HG02759 (cell line): ENCODE measurements around the gene CTNNBL1.
A peak's percentile ranks its signal among the peaks of the same experiment; 100 is the strongest.
"Not testable (repeated sequence)": the region's sequence is repeated elsewhere in the genome, so short reads cannot be mapped to it uniquely, and the experiment has no call there.

ENCODE experiments used
- ATAC-seq: cut with Tn5 transposase; IDR thresholded peaks from one replicate; pipeline ENCODE4 v1.9.1; 2021; ENCODE audit warnings: mild to moderate bottlenecking, moderate library complexity; ENCODE audit not compliant: unreplicated experiment

The CTNNBL1 gene

GRCh38 chr20:37693635-37694626, at the start of gene CTNNBL1:
Gene CTNNBL1 (plus strand): TSS chr20:37694030. CDS start chr20:37694123, 93 bp downstream.
- ATAC-seq, result peak; percentile 91

- ATAC-seq, result no peak
Measured at GRCh38 chr20:37644605-37645004, 49.2 kb upstream of the CTNNBL1 start.

GRCh38 chr20:37647946-37648345, 45.9 kb upstream of the CTNNBL1 start:
- no peak for ATAC-seq

GRCh38 chr20:37649017-37649416, 44.8 kb upstream of the CTNNBL1 start:
- ATAC-seq, result no peak

GRCh38 chr20:37649676-37650370, 44.0 kb upstream of the CTNNBL1 start:
- no peak for ATAC-seq

GRCh38 chr20:37650661-37651060, 43.2 kb upstream of the CTNNBL1 start:
- no peak for ATAC-seq

GRCh38 chr20:37651932-37652331, 41.9 kb upstream of the CTNNBL1 start:
- no peak for ATAC-seq

GRCh38 chr20:37656945-37657344, 36.9 kb upstream of the CTNNBL1 start:
- ATAC-seq, result no peak

- no peak for ATAC-seq
Measured at GRCh38 chr20:37657924-37658804, 35.7 kb upstream of the CTNNBL1 start.

- ATAC-seq, result no peak
Measured at GRCh38 chr20:37661519-37661918, 32.3 kb upstream of the CTNNBL1 start.

GRCh38 chr20:37662308-37662707, 31.5 kb upstream of the CTNNBL1 start:
- no peak for ATAC-seq

GRCh38 chr20:37664595-37664994, 29.2 kb upstream of the CTNNBL1 start:
- not testable (repeated sequence) for ATAC-seq

- ATAC-seq, result no peak
Measured at GRCh38 chr20:37668166-37668565, 25.7 kb upstream of the CTNNBL1 start.

- no peak for ATAC-seq
Measured at GRCh38 chr20:37669062-37669772, 24.6 kb upstream of the CTNNBL1 start.

- no peak for ATAC-seq
Measured at GRCh38 chr20:37669773-37670236, 24.0 kb upstream of the CTNNBL1 start.

- ATAC-seq, result no peak
Measured at GRCh38 chr20:37670351-37670791, 23.5 kb upstream of the CTNNBL1 start.

GRCh38 chr20:37672143-37672542, 21.7 kb upstream of the CTNNBL1 start:
- ATAC-seq, result no peak

GRCh38 chr20:37673444-37673843, 20.4 kb upstream of the CTNNBL1 start:
- no peak for ATAC-seq

- ATAC-seq, result no peak
Measured at GRCh38 chr20:37676440-37676839, 17.4 kb upstream of the CTNNBL1 start.
